Astrocyte of the spinal cord (primary cell): ENCODE results near the gene DDX4.

Source experiments
- DNase-seq: peaks from one replicate; pipeline ENCODE4 v3.0.0; 2011; ENCODE audit warnings: low read depth, low spot score
- H3K4me3 ChIP-seq: 2 replicates; pipeline ENCODE4 v1.5.1; 2011; ENCODE audit warnings: low read depth, mild to moderate bottlenecking, low read length, moderate library complexity
- CTCF ChIP-seq: IDR thresholded peaks from 2 replicates; pipeline ENCODE4 v1.5.1; 2012; ENCODE audit warnings: low read depth, mild to moderate bottlenecking, low read length, inconsistent platforms
- in situ Hi-C: cut with HindIII; loops from 2 replicates; pipeline ENCODE4 v1.10.0; 2017; ENCODE audit warnings: low sequenced_read_pairs

The DDX4 gene

GRCh38 chr5:55724281-55724680 is 13.6 kb upstream of the DDX4 start:
- TF ChIP-seq CTCF = no peak
- peak; percentile 3 for DNase-seq
- no peak overlapping the region for H3K4me3 ChIP-seq
- in situ Hi-C loops = no loop called here

- no peak overlapping the region for H3K4me3 ChIP-seq
- in situ Hi-C loops = no loop called here
- TF ChIP-seq CTCF = no peak
- no peak for DNase-seq
These were observed 6.0 kb upstream of the DDX4 start for GRCh38 chr5:55731848-55732247.

GRCh38 chr5:55732585-55732984 is 5.3 kb upstream of the DDX4 start:
- H3K4me3 ChIP-seq = no peak overlapping the region
- DNase-seq = no peak
- no peak for TF ChIP-seq CTCF
- in situ Hi-C loops = no loop called here

- TF ChIP-seq CTCF = no peak
- in situ Hi-C loops = no loop called here
- DNase-seq = no peak
- no peak overlapping the region for H3K4me3 ChIP-seq
These were observed 3.2 kb upstream of the DDX4 start for GRCh38 chr5:55734658-55735057.

- no peak overlapping the region for H3K4me3 ChIP-seq
- in situ Hi-C loops = no loop called here
- DNase-seq = no peak
- no peak for TF ChIP-seq CTCF
These were observed 4.9 kb downstream of the DDX4 start for GRCh38 chr5:55742778-55743177.

- in situ Hi-C loops = no loop called here
- DNase-seq = no peak
- TF ChIP-seq CTCF = no peak
- H3K4me3 ChIP-seq = no peak overlapping the region
These were observed 10.0 kb downstream of the DDX4 start for GRCh38 chr5:55747778-55748318.

- no peak overlapping the region for H3K4me3 ChIP-seq
- in situ Hi-C loops = no loop called here
- no peak for TF ChIP-seq CTCF
- no peak for DNase-seq
These were observed 11.5 kb downstream of the DDX4 start for GRCh38 chr5:55749387-55749786.
